Liver (tissue), 3 donors: ENCODE data around the gene LCTL.

Source experiments
- FOXA1 ChIP-seq: IDR thresholded peaks from 2 replicates; pipeline ENCODE4 v1.6.1; 2016; ENCODE audit warnings: antibody characterized with exemption
- HNF4G ChIP-seq: IDR thresholded peaks from 2 replicates; pipeline ENCODE4 v1.6.1; 2016; ENCODE audit warnings: antibody characterized with exemption
- TAF1 ChIP-seq: conservative IDR thresholded peaks from 2 replicates; pipeline ENCODE4 v1.6.1; 2016; ENCODE audit warnings: antibody characterized with exemption, mild to moderate bottlenecking
- TF ChIP-seq, protein P1 (sequence below): fragments of 150-350 bp; IDR thresholded peaks from 2 replicates; pipeline ENCODE4 v1.5.1; 2017; ENCODE audit warnings: improper control_type of control experiment, low read depth, low read length; ENCODE audit not compliant: missing input control
- donor health status: healthy.
- donor health status: healthy.

DNA sequence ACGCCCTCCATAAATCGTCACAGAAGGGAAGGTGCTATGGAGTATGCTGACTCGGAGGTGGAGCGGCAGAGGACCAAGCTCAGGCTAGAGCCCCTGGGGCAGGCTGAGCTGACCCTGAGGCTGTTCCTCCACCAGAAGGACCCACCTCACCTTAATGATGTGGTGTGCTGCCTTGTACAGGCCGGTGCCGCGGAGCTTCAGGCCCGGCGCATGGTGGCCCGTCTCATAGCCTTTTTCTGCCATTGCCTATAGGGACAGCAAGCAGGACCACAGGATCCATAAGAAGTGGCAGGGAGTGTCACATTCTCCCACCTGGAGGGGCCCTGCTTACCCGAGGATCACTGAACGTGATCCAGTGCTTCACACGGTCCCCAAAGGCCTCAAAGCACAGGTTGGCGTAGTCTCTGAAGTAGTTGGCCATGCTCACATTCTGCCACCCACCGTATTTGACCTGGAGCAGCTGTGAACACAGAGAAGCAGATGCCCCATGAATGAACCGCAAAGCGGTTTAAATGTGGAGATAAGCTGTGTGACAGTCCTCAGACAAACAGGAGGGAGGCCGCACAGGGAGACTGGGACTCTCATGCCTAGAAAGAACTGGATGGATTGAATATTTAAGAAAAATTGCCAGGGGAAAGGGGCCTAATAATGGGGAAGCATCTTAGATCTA, 4.8 kb downstream of the LCTL start:
- TF ChIP-seq TAF1 (no peak), FOXA1 (no peak), HNF4G (no peak)
- TF ChIP-seq, protein P1, sequence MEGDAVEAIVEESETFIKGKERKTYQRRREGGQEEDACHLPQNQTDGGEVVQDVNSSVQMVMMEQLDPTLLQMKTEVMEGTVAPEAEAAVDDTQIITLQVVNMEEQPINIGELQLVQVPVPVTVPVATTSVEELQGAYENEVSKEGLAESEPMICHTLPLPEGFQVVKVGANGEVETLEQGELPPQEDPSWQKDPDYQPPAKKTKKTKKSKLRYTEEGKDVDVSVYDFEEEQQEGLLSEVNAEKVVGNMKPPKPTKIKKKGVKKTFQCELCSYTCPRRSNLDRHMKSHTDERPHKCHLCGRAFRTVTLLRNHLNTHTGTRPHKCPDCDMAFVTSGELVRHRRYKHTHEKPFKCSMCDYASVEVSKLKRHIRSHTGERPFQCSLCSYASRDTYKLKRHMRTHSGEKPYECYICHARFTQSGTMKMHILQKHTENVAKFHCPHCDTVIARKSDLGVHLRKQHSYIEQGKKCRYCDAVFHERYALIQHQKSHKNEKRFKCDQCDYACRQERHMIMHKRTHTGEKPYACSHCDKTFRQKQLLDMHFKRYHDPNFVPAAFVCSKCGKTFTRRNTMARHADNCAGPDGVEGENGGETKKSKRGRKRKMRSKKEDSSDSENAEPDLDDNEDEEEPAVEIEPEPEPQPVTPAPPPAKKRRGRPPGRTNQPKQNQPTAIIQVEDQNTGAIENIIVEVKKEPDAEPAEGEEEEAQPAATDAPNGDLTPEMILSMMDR, result no peak
